NCI-H2029 (cell line): ENCODE results near the gene ELP5.

ENCODE experiments used
- DNase-seq: peaks from one replicate; lab custom pipeline; 2025; lab: John Stamatoyannopoulos, UW

The ELP5 gene, protein sequence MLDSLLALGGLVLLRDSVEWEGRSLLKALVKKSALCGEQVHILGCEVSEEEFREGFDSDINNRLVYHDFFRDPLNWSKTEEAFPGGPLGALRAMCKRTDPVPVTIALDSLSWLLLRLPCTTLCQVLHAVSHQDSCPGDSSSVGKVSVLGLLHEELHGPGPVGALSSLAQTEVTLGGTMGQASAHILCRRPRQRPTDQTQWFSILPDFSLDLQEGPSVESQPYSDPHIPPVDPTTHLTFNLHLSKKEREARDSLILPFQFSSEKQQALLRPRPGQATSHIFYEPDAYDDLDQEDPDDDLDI

GRCh38 chr17:7252176-7253043 lies at the start of gene ELP5:
Gene ELP5, plus strand, starts transcription at chr17:7252215. Its CDS starts 336 bp downstream, at chr17:7252551.
- DNase-seq: peak; percentile 57

GRCh38 chr17:7203391-7203790 lies 48.6 kb upstream of the ELP5 start:
- DNase-seq: no peak

GRCh38 chr17:7204336-7204735 lies 47.7 kb upstream of the ELP5 start:
- no peak for DNase-seq

- peak; percentile 30 for DNase-seq
These were observed 47.1 kb upstream of the ELP5 start for GRCh38 chr17:7204828-7205461.

GRCh38 chr17:7205561-7205960 lies 46.5 kb upstream of the ELP5 start:
- no peak for DNase-seq

DNA sequence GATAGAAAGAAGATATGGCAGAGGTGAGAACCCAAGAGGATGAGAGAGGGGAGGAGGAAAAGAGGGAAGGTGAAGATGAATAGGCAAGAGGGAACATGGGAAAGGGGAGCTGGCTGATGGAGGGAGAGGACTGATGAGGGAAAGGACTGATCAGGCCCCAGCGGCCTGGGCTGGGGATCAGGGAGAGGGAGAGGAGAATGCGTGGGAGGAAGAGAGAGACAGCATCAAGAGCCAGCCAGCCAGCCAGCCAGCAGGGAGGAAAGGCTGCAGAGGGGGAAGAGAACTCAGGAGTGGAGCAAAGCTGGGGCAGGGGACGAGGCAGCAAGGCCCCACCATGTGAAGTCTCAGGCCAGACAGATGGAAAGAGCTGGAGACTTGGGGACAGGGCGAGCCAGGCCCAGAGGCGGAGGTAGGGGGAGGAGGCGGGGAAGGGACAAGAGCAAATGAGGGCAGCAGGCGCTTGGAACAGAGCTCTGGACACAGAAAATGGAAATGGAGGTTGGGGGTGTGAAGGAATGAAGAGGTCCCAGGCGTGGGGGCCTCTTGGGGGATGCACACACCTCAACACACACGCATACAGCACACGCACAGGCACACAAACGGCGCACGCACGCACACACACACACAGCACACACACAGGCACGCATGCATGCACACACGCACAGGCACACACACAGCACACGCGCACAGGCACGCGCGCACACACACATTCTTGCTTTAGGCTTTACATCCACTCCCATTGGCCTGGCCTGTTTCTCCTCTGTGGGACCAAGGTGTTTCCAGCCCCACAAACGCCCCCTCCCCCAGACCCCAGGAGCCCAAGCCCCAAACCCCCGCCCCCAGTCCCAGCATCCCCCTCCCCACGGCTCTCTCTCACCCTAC lies 44.7 kb upstream of the ELP5 start:
- DNase-seq: no peak

DNA sequence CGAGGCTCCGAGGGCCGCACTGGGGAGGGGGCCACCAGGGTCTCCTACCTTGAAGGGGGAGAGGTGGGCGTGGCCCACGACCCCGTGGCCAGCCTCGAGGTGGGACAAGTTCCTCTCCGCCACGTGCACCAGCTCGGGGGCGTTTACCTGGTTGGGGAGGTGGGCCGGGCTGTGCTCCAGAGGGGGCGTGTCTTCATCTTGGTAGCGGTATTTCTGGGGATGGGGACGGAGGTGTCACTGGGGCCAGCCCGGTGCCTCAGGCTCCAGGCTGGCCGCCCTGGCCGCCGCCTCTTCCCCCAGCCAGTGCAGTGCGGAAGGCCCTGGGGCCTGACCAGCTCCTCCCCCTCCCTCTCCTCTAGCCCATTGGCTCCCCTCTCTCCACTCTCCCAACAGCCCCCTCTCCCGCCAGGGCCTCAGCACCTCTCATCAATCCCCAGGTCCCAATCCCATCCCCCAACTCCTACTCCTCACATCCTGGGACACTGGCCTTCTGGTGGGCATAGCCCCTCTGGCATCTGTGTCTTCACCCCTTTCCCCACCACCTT lies 43.9 kb upstream of the ELP5 start:
- DNase-seq: no peak

DNA sequence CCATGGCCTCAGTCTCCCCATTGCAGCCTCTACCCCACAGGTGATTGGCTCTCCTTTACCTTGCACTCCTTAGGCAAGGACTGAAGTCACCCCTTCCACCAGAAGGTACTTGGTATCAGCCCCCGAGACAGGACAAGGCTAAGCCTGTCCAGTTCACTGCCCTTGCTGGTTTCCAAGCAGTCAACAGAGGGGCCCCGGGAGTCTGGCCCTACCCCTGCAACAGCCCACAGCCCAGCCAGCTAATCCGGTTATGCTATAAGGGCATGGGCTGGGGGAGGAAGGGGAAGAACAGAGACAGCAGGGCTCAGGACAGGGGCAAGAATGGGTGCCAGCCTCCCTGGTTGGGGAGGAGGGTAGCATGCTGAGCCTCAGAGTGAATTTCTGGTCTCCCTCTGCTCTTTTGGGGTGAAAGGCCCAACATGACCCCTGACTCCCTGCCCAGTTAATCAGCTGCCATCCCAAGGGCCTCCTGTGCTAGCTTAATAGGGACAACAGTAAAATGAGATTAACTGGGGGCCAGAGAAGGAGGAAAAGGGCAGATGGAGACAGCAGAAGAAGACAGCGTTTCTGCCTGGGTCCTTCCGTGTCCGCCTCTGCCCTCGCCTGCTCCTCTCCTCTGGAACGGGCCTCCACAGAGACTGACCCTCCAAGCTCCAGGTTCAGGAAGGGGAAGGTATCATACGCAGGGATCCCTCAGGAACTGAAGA lies 43.1 kb upstream of the ELP5 start:
- no peak for DNase-seq

DNA sequence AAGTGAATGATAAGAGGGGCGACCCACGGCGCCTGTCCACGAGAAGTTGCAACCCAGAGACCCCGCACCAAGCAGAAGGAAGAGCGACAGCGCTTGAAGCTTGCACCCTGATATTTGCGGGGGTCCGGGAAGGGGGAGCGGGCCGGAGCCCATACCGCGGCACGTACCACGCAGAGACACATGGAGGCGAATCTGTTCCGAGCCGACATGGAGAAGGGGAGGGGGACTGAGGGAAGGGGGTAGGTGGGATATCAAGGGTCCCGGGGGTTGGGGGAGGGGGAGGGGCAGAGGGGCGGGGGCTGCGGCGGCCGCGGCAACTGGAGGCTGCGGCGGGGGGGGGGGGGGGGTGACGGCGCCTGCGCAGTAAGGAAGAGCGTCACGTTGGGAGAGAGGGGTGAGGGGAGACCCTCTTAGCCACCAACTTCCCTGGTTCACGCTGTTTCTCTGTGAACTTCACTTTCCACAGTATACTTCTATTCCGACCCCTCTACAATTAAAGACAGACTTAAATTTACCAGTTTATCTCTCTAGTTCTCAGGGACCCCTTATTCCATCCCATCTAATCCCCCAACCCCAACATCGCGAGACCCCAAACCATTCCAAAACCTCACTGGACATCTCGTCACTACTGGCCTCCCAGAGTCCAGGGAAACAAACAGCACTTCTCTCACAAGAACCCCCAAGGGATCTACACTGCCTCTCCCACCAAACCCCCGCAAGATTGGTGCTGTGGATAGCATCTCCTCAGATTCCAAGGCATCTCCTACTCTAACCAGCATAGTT lies 40.3 kb upstream of the ELP5 start:
- DNase-seq: no peak

- peak; percentile 74 for DNase-seq
These were observed 38.1 kb upstream of the ELP5 start for GRCh38 chr17:7213895-7214299.

DNA sequence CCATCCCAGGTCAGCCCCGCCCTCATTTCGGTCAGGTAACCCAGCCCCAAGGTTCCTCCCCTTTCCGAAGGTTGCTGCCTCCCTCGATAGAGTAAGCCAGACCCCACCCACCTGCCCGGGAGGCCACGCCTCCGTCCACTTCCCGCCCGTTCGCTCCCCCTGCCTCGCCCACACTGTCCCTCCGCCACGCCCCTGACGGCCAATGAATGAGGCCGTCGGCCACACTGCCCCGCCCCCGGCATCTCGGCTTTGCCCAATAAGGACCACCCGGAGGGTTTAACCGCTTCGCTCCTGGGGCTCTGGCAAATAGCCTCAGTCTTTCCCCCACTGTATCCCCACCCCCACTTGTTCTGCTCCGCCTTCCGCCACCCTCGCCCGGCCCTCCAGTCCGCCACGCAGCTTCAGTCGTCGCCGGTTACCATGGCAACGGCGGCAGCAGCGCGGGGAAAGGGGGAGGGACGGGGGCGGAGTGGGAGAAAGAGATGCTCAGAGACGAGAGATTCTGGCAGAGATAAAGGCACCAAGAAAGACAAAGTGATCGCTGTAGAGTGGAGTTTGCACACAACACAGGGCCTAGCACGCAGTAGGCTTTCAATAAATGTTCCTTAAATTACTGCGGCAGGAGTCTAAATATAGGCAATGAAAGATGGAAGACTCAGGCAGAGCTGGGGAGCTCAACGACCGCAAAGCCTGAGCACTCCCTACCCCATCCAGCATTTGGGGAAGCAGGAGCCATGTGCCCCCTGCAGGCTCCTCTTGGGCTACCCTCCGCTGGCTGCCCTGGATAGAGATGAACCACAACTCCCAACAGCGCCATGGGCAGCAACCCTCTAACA lies 37.5 kb upstream of the ELP5 start:
- peak; percentile 85 for DNase-seq

- peak; percentile 34 for DNase-seq
These were observed 36.8 kb upstream of the ELP5 start for GRCh38 chr17:7215136-7215638.

- DNase-seq: no peak
These were observed 36.3 kb upstream of the ELP5 start for GRCh38 chr17:7215652-7216180.

- no peak for DNase-seq
These were observed 35.5 kb upstream of the ELP5 start for GRCh38 chr17:7216242-7217112.

GRCh38 chr17:7217113-7217987 lies 34.7 kb upstream of the ELP5 start:
- DNase-seq: peak; percentile 25

GRCh38 chr17:7218166-7218565 lies 33.8 kb upstream of the ELP5 start:
- no peak for DNase-seq

DNA sequence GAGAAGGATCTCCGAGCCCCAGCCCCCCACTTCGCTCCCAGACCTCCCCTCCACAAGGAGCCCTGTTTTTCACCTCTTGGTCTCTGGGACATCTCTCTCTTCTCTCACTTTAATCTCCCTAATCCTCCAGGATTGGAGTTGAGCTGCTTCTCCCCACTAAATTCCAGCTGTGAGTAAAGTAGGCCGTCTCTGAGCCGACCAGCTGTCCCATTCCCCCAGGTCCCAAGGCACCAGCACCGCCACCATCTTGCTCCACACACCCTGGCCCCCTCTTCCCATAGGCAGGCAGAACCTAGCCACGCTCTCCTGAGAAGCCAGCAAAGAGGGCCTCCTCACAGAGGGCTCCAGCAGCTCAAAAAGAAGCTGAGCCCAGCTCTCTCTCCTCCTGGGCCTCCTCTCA lies 33.3 kb upstream of the ELP5 start:
- no peak for DNase-seq
